HCT116 (cell line): ENCODE measurements around the gene ELFN1.

Source experiments
- ATF3 ChIP-seq: IDR thresholded peaks from 2 replicates; pipeline ENCODE4 v1.6.1; 2012
- CEBPB ChIP-seq: IDR thresholded peaks from 2 replicates; pipeline ENCODE4 v1.6.1; 2012; ENCODE audit warnings: low read depth
- CTCF ChIP-seq, 3 experiments: fragments of 200-600 bp in 1 of 3; sonication (generic) in 1 of 3; IDR thresholded peaks in 2 of 3; conservative IDR thresholded peaks in 1 of 3; 2 replicates each; pipeline ENCODE4 v1.5.1; 2012 to 2017; ENCODE audit warnings: low read depth in 2 of 3, low read length in 2 of 3, antibody characterized with exemption in 1 of 3, borderline replicate concordance in 1 of 3, control low read depth in 1 of 3, mild to moderate bottlenecking in 1 of 3, mixed read lengths in 1 of 3, mixed run types in 1 of 3, moderate library complexity in 1 of 3; ENCODE audit not compliant: insufficient read depth in 1 of 3
- EGR1 ChIP-seq: IDR thresholded peaks from 2 replicates; pipeline ENCODE4 v1.6.1; 2012; ENCODE audit warnings: low read depth
- EZH2 ChIP-seq: fragments of 200-600 bp; sonication (generic); IDR thresholded peaks from 2 replicates; pipeline ENCODE4 v1.6.1; 2017; ENCODE audit warnings: antibody characterized with exemption, mixed run types
- FOSL1 ChIP-seq: IDR thresholded peaks from 2 replicates; pipeline ENCODE4 v1.6.1; 2012; ENCODE audit warnings: low read depth
- POLR2AphosphoS5 ChIP-seq: IDR thresholded peaks from 2 replicates; pipeline ENCODE4 v1.6.1; 2011; ENCODE audit warnings: mild to moderate bottlenecking, low read depth, low read length, moderate library complexity
- RAD21 ChIP-seq: IDR thresholded peaks from 2 replicates; pipeline ENCODE4 v1.6.1; 2012; ENCODE audit warnings: low read depth, mild to moderate bottlenecking
- REST ChIP-seq: IDR thresholded peaks from 2 replicates; pipeline ENCODE4 v1.6.1; 2012; ENCODE audit warnings: low read depth
- SIN3A ChIP-seq: IDR thresholded peaks from 2 replicates; pipeline ENCODE4 v1.6.1; 2012; ENCODE audit warnings: low read depth
- SRF ChIP-seq: IDR thresholded peaks from 2 replicates; pipeline ENCODE4 v1.6.1; 2012; ENCODE audit warnings: low read depth
- ZBTB33 ChIP-seq: IDR thresholded peaks from 2 replicates; pipeline ENCODE4 v1.6.1; 2011; ENCODE audit warnings: mild to moderate bottlenecking, low read length, moderate library complexity; ENCODE audit not compliant: insufficient replicate concordance; ENCODE audit errors: extremely low read depth
- ZFX ChIP-seq: fragments of 450-650 bp; IDR thresholded peaks from 2 replicates; pipeline ENCODE4 v1.6.1; 2017
- ZNF274 ChIP-seq: fragments of 200-500 bp; sonication (Bioruptor generic); IDR thresholded peaks from 2 replicates; pipeline ENCODE4 v1.6.1; 2014; ENCODE audit warnings: mild to moderate bottlenecking, low read depth, low read length, inconsistent platforms

- TF ChIP-seq CTCF (IDR thresholded peaks at IDR 0.05 in 2 of 3, conservative IDR thresholded peaks at IDR 0.05 in 1 of 3; ENCODE audit: borderline replicate concordance in 1 of 3, insufficient read depth in 1 of 3, low read depth in 2 of 3, low read length in 2 of 3) (no peak), POLR2AphosphoS5 (no peak), SIN3A (no peak), RAD21 (no peak), REST (no peak), ZBTB33 (no peak), ZFX (no peak), FOSL1 (no peak), ZNF274 (no peak), CEBPB (no peak), EZH2 (no peak), ATF3 (no peak), SRF (no peak), EGR1 (no peak)
These were observed 16.0 kb upstream of the ELFN1 start for GRCh38 chr7:1654111-1654510.
